Fibroblast of lung (primary cell): ENCODE results near the gene C9orf72.

Experiments
- CTCF ChIP-seq, 2 donors: IDR thresholded peaks in 1 of 2; conservative IDR thresholded peaks in 1 of 2; 1 replicate in 1 of 2; 2 replicates in 1 of 2; pipeline ENCODE4 v1.5.1; 2011 to 2012; ENCODE audit warnings: low read length in 2 of 2, control low read depth in 1 of 2, inconsistent platforms in 1 of 2, low read depth in 1 of 2, mild to moderate bottlenecking in 1 of 2
- EZH2 ChIP-seq: IDR thresholded peaks from 2 replicates; pipeline ENCODE4 v1.5.1; 2012; ENCODE audit warnings: low read length, control low read depth, mild to moderate bottlenecking; ENCODE audit errors: missing control alignments

- TF ChIP-seq CTCF (conservative IDR thresholded peaks at IDR 0.05 in 1 of 2, IDR thresholded peaks at IDR 0.05 in 1 of 2; ENCODE audit: low read depth in 1 of 2, low read length in 2 of 2) (no peak), EZH2 (no peak)
Measured at GRCh38 chr9:27599870-27600238, 26.6 kb upstream of the C9orf72 start.
